ENCODE results near the gene RBM38.

RBM38 gene

DNA sequence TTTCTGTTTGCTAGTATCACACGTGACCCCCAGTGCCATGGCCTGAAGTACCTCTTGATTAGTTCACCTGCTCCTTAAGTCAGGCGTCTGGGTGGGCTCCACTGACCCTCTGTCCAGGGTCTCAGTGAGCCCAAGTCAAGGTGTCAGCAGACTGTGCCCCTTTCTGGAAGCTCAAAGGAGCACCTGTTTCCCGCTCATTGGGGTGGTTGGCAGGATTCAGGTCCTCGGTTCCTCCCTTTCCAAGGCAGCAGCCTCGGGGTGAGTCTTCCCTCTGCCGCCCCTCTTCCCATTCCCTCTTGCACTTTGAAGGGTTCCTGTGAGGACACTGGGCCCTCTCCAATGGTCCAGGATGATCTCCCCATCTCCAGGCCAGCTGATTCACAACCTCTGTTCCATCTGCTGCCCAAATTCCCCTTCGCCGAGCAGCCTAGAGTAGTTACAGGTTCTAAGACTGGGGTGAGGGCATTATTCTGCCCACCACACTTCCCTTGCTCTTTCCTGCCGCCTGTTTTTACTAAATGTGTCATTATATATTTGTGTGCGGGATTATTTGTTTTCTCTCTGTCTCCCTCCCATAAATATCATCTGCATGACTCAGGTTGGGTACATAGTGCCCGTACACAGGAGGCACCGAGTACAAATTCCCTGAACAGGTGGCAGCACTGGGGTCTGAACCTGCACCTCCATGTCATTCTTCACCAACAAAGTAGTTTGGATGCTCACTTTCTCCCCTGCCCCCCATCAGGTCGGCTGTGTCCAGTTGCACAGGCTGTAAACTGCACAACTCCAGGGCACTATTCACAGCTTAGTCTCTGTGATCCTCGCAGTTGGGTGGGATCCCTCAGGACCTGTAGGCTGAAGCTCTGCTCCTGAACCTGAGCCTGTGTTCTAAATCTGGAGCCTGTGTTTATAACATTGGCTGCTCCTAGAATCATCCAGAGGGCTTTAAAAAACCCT is 58.5 kb downstream of the RBM38 start:
- H3K4me3 ChIP-seq (ENCODE audit: low read length) = no peak overlapping the region
- TF ChIP-seq EZH2phosphoT487 (IDR thresholded peaks at IDR 0.05; ENCODE audit: low read length) = no peak
- TF ChIP-seq, protein P1, sequence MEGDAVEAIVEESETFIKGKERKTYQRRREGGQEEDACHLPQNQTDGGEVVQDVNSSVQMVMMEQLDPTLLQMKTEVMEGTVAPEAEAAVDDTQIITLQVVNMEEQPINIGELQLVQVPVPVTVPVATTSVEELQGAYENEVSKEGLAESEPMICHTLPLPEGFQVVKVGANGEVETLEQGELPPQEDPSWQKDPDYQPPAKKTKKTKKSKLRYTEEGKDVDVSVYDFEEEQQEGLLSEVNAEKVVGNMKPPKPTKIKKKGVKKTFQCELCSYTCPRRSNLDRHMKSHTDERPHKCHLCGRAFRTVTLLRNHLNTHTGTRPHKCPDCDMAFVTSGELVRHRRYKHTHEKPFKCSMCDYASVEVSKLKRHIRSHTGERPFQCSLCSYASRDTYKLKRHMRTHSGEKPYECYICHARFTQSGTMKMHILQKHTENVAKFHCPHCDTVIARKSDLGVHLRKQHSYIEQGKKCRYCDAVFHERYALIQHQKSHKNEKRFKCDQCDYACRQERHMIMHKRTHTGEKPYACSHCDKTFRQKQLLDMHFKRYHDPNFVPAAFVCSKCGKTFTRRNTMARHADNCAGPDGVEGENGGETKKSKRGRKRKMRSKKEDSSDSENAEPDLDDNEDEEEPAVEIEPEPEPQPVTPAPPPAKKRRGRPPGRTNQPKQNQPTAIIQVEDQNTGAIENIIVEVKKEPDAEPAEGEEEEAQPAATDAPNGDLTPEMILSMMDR (IDR thresholded peaks at IDR 0.05; ENCODE audit: low read length) = no peak
- TF ChIP-seq EZH2 (optimal IDR thresholded peaks at IDR 0.05; ENCODE audit: low read depth, low read length) = no peak

DNA sequence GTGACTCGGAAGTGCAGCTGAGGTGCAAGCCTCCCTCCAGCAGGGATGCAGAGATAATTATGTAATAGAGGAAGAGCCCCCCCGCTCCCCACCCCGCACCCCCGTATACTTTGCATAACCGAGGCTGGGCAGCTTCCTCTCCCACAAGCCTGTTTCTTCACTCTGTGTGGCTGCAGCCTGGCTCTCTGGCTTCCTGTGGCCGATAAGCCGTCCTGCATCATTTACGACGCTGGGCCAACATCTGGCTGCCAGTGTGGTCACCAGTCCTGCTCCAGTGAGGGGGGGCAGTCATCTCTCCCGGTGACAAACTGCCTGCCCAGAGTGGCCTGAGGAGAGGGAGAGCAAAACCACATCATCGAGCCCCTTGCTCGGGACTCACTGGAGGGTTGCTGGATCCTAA is 59.2 kb downstream of the RBM38 start:
- H3K27me3 ChIP-seq (replicated peaks; ENCODE audit: insufficient read depth, low read length) = no peaks in the 10 kb centered on the region
- TF ChIP-seq, protein P1 (IDR thresholded peaks at IDR 0.05; ENCODE audit: low read length) = no peak
- TF ChIP-seq EZH2 (optimal IDR thresholded peaks at IDR 0.05; ENCODE audit: low read depth, low read length) (no peak), EZH2phosphoT487 (IDR thresholded peaks at IDR 0.05; ENCODE audit: low read length) (no peak)

More for the DNA sequence above, 58.5 kb downstream of the RBM38 start:
- no peaks in the 10 kb centered on the region for H3K79me2 ChIP-seq (ENCODE audit: low read length)
- no peak for DNase-seq
- H2AFZ ChIP-seq (ENCODE audit: low read length) = no peak overlapping the region
- no peak overlapping the region for H3K9ac ChIP-seq (ENCODE audit: low read length)
- no peaks in the 10 kb centered on the region for H3K9me2 ChIP-seq (replicated peaks; ENCODE audit: insufficient read depth, low read length)
- H3F3A ChIP-seq (ENCODE audit: insufficient read depth, low read length) = no peaks in the 10 kb centered on the region
- no peaks in the 10 kb centered on the region for H3K27me3 ChIP-seq (replicated peaks; ENCODE audit: insufficient read depth, low read length)
- no peaks in the 10 kb centered on the region for H3K9me3 ChIP-seq (replicated peaks; ENCODE audit: insufficient read depth, low read length)
- no peaks in the 10 kb centered on the region for H3K36me3 ChIP-seq (replicated peaks; ENCODE audit: insufficient read depth, low read length)
- peak overlapping the region; percentile 69; the same call in 1 of the 2 replicates for H3K4me2 ChIP-seq (ENCODE audit: low read depth, low read length)
- H4K20me1 ChIP-seq (ENCODE audit: insufficient read depth, low read length) = no peaks in the 10 kb centered on the region
- peaks cover 17% of the 10 kb centered on the region for H3K4me1 ChIP-seq (ENCODE audit: low read length)
- no peak overlapping the region for H3K27ac ChIP-seq (ENCODE audit: low read length)

DNA sequence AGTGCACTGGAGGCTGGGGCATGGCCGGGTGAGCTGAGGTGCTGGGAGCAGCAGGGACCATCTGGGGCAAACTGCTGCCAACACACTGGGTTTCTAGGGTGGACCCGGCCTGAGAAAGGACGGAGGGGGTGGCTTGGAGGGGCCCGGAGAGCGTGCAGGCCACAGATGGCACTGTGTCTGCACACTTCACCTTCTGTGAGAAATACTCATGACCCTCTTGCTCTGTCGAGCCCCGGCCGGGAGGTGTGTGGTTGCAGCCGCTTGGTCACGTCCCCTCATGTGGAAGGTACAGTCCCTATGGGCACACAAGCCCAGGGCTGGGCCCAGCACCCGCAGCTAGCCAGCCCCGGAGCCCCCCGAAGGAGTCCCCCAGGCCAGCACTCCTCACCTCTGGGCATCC is 59.7 kb downstream of the RBM38 start:
- H2AFZ ChIP-seq (ENCODE audit: low read length) = peak overlapping the region; percentile 50
- no peak overlapping the region for H3K9ac ChIP-seq (ENCODE audit: low read length)
- H3K4me3 ChIP-seq (ENCODE audit: low read length) = no peak overlapping the region
- no peak for TF ChIP-seq EZH2 (optimal IDR thresholded peaks at IDR 0.05; ENCODE audit: low read depth, low read length)
- TF ChIP-seq, protein P1 (IDR thresholded peaks at IDR 0.05; ENCODE audit: low read length) = no peak
- no peak for TF ChIP-seq EZH2phosphoT487 (IDR thresholded peaks at IDR 0.05; ENCODE audit: low read length)
- H3K27me3 ChIP-seq (replicated peaks; ENCODE audit: insufficient read depth, low read length) = no peaks in the 10 kb centered on the region
- H3K79me2 ChIP-seq (ENCODE audit: low read length) = no peaks in the 10 kb centered on the region
- DNase-seq = no peak
- H3K27ac ChIP-seq (ENCODE audit: low read length) = peak overlapping the region; percentile 35; the same call in 1 of the 2 replicates
- H4K20me1 ChIP-seq (ENCODE audit: insufficient read depth, low read length) = no peaks in the 10 kb centered on the region
- no peaks in the 10 kb centered on the region for H3K9me2 ChIP-seq (replicated peaks; ENCODE audit: insufficient read depth, low read length)
- H3K4me2 ChIP-seq (ENCODE audit: low read depth, low read length) = peak overlapping the region; percentile 69
- H3K4me1 ChIP-seq (ENCODE audit: low read length) = peaks cover 17% of the 10 kb centered on the region
- no peaks in the 10 kb centered on the region for H3F3A ChIP-seq (ENCODE audit: insufficient read depth, low read length)
- H3K36me3 ChIP-seq (replicated peaks; ENCODE audit: insufficient read depth, low read length) = no peaks in the 10 kb centered on the region
- no peaks in the 10 kb centered on the region for H3K9me3 ChIP-seq (replicated peaks; ENCODE audit: insufficient read depth, low read length)

More for the DNA sequence above, 59.2 kb downstream of the RBM38 start:
- Histone ChIP-seq H2AFZ (ENCODE audit: low read length) (peak overlapping the region; percentile 50), H3K9me3 (replicated peaks; ENCODE audit: insufficient read depth, low read length) (no peaks in the 10 kb centered on the region), H3K36me3 (replicated peaks; ENCODE audit: insufficient read depth, low read length) (no peaks in the 10 kb centered on the region), H3K9me2 (replicated peaks; ENCODE audit: insufficient read depth, low read length) (no peaks in the 10 kb centered on the region), H3K4me1 (ENCODE audit: low read length) (peaks cover 17% of the 10 kb centered on the region), H3K27ac (ENCODE audit: low read length) (peak overlapping the region; percentile 35; the same call in 1 of the 2 replicates), H3F3A (ENCODE audit: insufficient read depth, low read length) (no peaks in the 10 kb centered on the region), H3K4me3 (ENCODE audit: low read length) (no peak overlapping the region), H4K20me1 (ENCODE audit: insufficient read depth, low read length) (no peaks in the 10 kb centered on the region), H3K4me2 (ENCODE audit: low read depth, low read length) (peak overlapping the region; percentile 69), H3K9ac (ENCODE audit: low read length) (no peak overlapping the region), H3K79me2 (ENCODE audit: low read length) (no peaks in the 10 kb centered on the region)
- DNase-seq = peak; percentile 77
